ENCODE results near the gene CTNNBIP1. TPM values are rescaled to one million over a fixed set of nuclear protein-coding genes. Genes with fewer than 3 reads are reported as not detected.

Gene CTNNBIP1
- total RNA-seq: 60.1 TPM
- 10 to 100 TPM; 47.3 to 81.1 (median 58.5) TPM for polyA plus RNA-seq (ENCODE audit: insufficient read depth in 1 of 8, insufficient read length in 8 of 8, low replicate concordance in 1 of 8)
- long read RNA-seq, donor 1, transcript CTNNBIP1-204 (5 exons, 1,206 nt): major isoform, 21 of 34 reads
- long read RNA-seq, donor 1, partial matches to known transcripts: 11 of 34 reads
- long read RNA-seq, donor 1, other reads (novel, unspliced or antisense): 0 of 34 reads
- long read RNA-seq, donor 2, transcript CTNNBIP1-204 (5 exons, 1,206 nt): major isoform, 7 of 8 reads
- long read RNA-seq, donor 2, partial matches to known transcripts: 0 of 8 reads
- long read RNA-seq, donor 2, other reads (novel, unspliced or antisense): 0 of 8 reads
- long read RNA-seq, donor 3, transcript CTNNBIP1-204 (5 exons, 1,206 nt): major isoform, 41 of 104 reads
- long read RNA-seq, donor 3, transcript CTNNBIP1-203 (6 exons, 3,000 nt): minor isoform, 6 of 104 reads
- long read RNA-seq, donor 3, partial matches to known transcripts: 45 of 104 reads
- long read RNA-seq, donor 3, other reads (novel, unspliced or antisense): 12 of 104 reads
- long read RNA-seq, donor 4, transcript CTNNBIP1-204 (5 exons, 1,206 nt): major isoform, 34 of 53 reads
- long read RNA-seq, donor 4, partial matches to known transcripts: 11 of 53 reads
- long read RNA-seq, donor 4, other reads (novel, unspliced or antisense): 5 of 53 reads
- long read RNA-seq, donor 5, transcript CTNNBIP1-203 (6 exons, 3,000 nt): minor isoform, 7 of 128 reads
- long read RNA-seq, donor 5, transcript CTNNBIP1-204 (5 exons, 1,206 nt): major isoform, 57 of 128 reads
- long read RNA-seq, donor 5, partial matches to known transcripts: 55 of 128 reads
- long read RNA-seq, donor 5, other reads (novel, unspliced or antisense): 9 of 128 reads
- long read RNA-seq, donor 6, transcript CTNNBIP1-204 (5 exons, 1,206 nt): major isoform, 49 of 86 reads
- long read RNA-seq, donor 6, partial matches to known transcripts: 23 of 86 reads
- long read RNA-seq, donor 6, other reads (novel, unspliced or antisense): 11 of 86 reads
- long read RNA-seq, donor 7, transcript CTNNBIP1-204 (5 exons, 1,206 nt): major isoform, 31 of 56 reads
- long read RNA-seq, donor 7, partial matches to known transcripts: 24 of 56 reads
- long read RNA-seq, donor 7, other reads (novel, unspliced or antisense): 0 of 56 reads
- long read RNA-seq, donor 8, transcript CTNNBIP1-204 (5 exons, 1,206 nt): major isoform, 23 of 25 reads
- long read RNA-seq, donor 8, partial matches to known transcripts: 0 of 25 reads
- long read RNA-seq, donor 8, other reads (novel, unspliced or antisense): 0 of 25 reads
- long read RNA-seq, donor 9, transcript CTNNBIP1-204 (5 exons, 1,206 nt): major isoform, 20 of 53 reads
- long read RNA-seq, donor 9, partial matches to known transcripts: 27 of 53 reads
- long read RNA-seq, donor 9, other reads (novel, unspliced or antisense): 5 of 53 reads
- long read RNA-seq, donor 10, transcript CTNNBIP1-204 (5 exons, 1,206 nt): major isoform, 42 of 55 reads
- long read RNA-seq, donor 10, partial matches to known transcripts: 5 of 55 reads
- long read RNA-seq, donor 10, other reads (novel, unspliced or antisense): 5 of 55 reads
- long read RNA-seq, donor 11, transcript CTNNBIP1-204 (5 exons, 1,206 nt): major isoform, 33 of 62 reads
- long read RNA-seq, donor 11, partial matches to known transcripts: 28 of 62 reads
- long read RNA-seq, donor 11, other reads (novel, unspliced or antisense): 0 of 62 reads

- Histone ChIP-seq H3K4me1 (ENCODE audit: control insufficient read depth, insufficient read depth, low read length) (peaks cover 28% of the 10 kb centered on the region), H3K27me3 (ENCODE audit: control insufficient read depth, insufficient read depth, low read length) (no peaks in the 10 kb centered on the region), H3K4me3 (ENCODE audit: low read length) (peak within 1 kb of the TSS; percentile 82), H3K36me3 (ENCODE audit: control insufficient read depth, insufficient read depth, low read length) (no peaks in the 10 kb centered on the region), H3K9me3 (replicated peaks; ENCODE audit: control insufficient read depth, low read depth, low read length) (no peaks in the 10 kb centered on the region), H3K27ac (ENCODE audit: low read length) (peak within 1 kb of the TSS; percentile 97)
- DNase-seq: no peak
- WGBS (ENCODE audit: insufficient coverage): under 1% methylated on average over 35 of the region's 55 CpGs
Measured at GRCh38 chr1:9910076-9910422, at the start of gene CTNNBIP1. Gene CTNNBIP1, minus strand, starts transcription at chr1:9910269. Its CDS starts 38,205 bp downstream, at chr1:9872064.

- 87% methylated on average over 6 of the region's 8 CpGs for WGBS (ENCODE audit: insufficient coverage)
- no peaks in the 10 kb centered on the region for H3K36me3 ChIP-seq (ENCODE audit: control insufficient read depth, insufficient read depth, low read length)
- H3K9me3 ChIP-seq (replicated peaks; ENCODE audit: control insufficient read depth, low read depth, low read length): no peaks in the 10 kb centered on the region
- peaks cover 11% of the 10 kb centered on the region for H3K4me1 ChIP-seq (ENCODE audit: control insufficient read depth, insufficient read depth, low read length)
- H3K4me3 ChIP-seq (ENCODE audit: low read length): no peak overlapping the region
- H3K27ac ChIP-seq (ENCODE audit: low read length): no peak overlapping the region
- no peaks in the 10 kb centered on the region for H3K27me3 ChIP-seq (ENCODE audit: control insufficient read depth, insufficient read depth, low read length)
- DNase-seq: no peak
Measured at GRCh38 chr1:9957726-9958125, 47.7 kb upstream of the CTNNBIP1 start.

- Histone ChIP-seq H3K36me3 (ENCODE audit: control insufficient read depth, insufficient read depth, low read length) (peaks cover 11% of the 10 kb centered on the region), H3K4me1 (ENCODE audit: control insufficient read depth, insufficient read depth, low read length) (peaks cover 17% of the 10 kb centered on the region), H3K27ac (ENCODE audit: low read length) (no peak overlapping the region), H3K9me3 (replicated peaks; ENCODE audit: control insufficient read depth, low read depth, low read length) (no peaks in the 10 kb centered on the region), H3K27me3 (ENCODE audit: control insufficient read depth, insufficient read depth, low read length) (no peaks in the 10 kb centered on the region), H3K4me3 (ENCODE audit: low read length) (no peak overlapping the region)
- DNase-seq: no peak
- 92% methylated on average over 2 of the region's 2 CpGs for WGBS (ENCODE audit: insufficient coverage)
Measured at GRCh38 chr1:9946315-9946714, 36.2 kb upstream of the CTNNBIP1 start.

- peak within 1 kb of the TSS; percentile 91 for H3K4me3 ChIP-seq (ENCODE audit: low read length)
Measured at GRCh38 chr1:9942939-9943788, 33.1 kb upstream of the CTNNBIP1 start, which contains the start of the genes LZIC and NMNAT1. Gene LZIC, minus strand, starts transcription at chr1:9943391. Its CDS starts 6,772 bp downstream, at chr1:9936619. Gene NMNAT1, plus strand, starts transcription at chr1:9943475. Its CDS starts 28,599 bp downstream, at chr1:9972074.

GRCh38 chr1:9942399-9942938 is 32.4 kb upstream of the CTNNBIP1 start:
- Histone ChIP-seq H3K36me3 (ENCODE audit: control insufficient read depth, insufficient read depth, low read length) (peaks cover 12% of the 10 kb centered on the region), H3K9me3 (replicated peaks; ENCODE audit: control insufficient read depth, low read depth, low read length) (no peaks in the 10 kb centered on the region), H3K27me3 (ENCODE audit: control insufficient read depth, insufficient read depth, low read length) (no peaks in the 10 kb centered on the region), H3K4me3 (ENCODE audit: low read length) (peak overlapping the region; percentile 91), H3K27ac (ENCODE audit: low read length) (peak overlapping the region; percentile 86), H3K4me1 (ENCODE audit: control insufficient read depth, insufficient read depth, low read length) (peaks cover 11% of the 10 kb centered on the region)
- peak; percentile 62 for DNase-seq
- under 1% methylated on average over 11 of the region's 14 CpGs for WGBS (ENCODE audit: insufficient coverage)

More at GRCh38 chr1:9942939-9943788, 33.1 kb upstream of the CTNNBIP1 start, which contains the start of the genes LZIC and NMNAT1:
- Histone ChIP-seq H3K27me3 (ENCODE audit: control insufficient read depth, insufficient read depth, low read length) (no peaks in the 10 kb centered on the region), H3K4me1 (ENCODE audit: control insufficient read depth, insufficient read depth, low read length) (peaks cover 11% of the 10 kb centered on the region), H3K36me3 (ENCODE audit: control insufficient read depth, insufficient read depth, low read length) (peaks cover 17% of the 10 kb centered on the region), H3K9me3 (replicated peaks; ENCODE audit: control insufficient read depth, low read depth, low read length) (no peaks in the 10 kb centered on the region), H3K27ac (ENCODE audit: low read length) (peak within 1 kb of the TSS; percentile 86)
- DNase-seq: peak; percentile 97
- WGBS (ENCODE audit: insufficient coverage): 0% methylated on average over 51 of the region's 53 CpGs

- Histone ChIP-seq H3K4me3 (ENCODE audit: low read length) (no peak overlapping the region), H3K27me3 (ENCODE audit: control insufficient read depth, insufficient read depth, low read length) (no peaks in the 10 kb centered on the region), H3K9me3 (replicated peaks; ENCODE audit: control insufficient read depth, low read depth, low read length) (no peaks in the 10 kb centered on the region), H3K36me3 (ENCODE audit: control insufficient read depth, insufficient read depth, low read length) (peaks cover 24% of the 10 kb centered on the region), H3K27ac (ENCODE audit: low read length) (no peak overlapping the region), H3K4me1 (ENCODE audit: control insufficient read depth, insufficient read depth, low read length) (no peaks in the 10 kb centered on the region)
- DNase-seq: peak; percentile 13
- 70% methylated on average over 7 of the region's 15 CpGs for WGBS (ENCODE audit: insufficient coverage)
Measured at GRCh38 chr1:9929431-9930385, 19.6 kb upstream of the CTNNBIP1 start.

GRCh38 chr1:9927259-9927658 is 17.2 kb upstream of the CTNNBIP1 start:
- Histone ChIP-seq H3K4me1 (ENCODE audit: control insufficient read depth, insufficient read depth, low read length) (no peaks in the 10 kb centered on the region), H3K9me3 (replicated peaks; ENCODE audit: control insufficient read depth, low read depth, low read length) (no peaks in the 10 kb centered on the region), H3K4me3 (ENCODE audit: low read length) (no peak overlapping the region), H3K36me3 (ENCODE audit: control insufficient read depth, insufficient read depth, low read length) (peaks cover 16% of the 10 kb centered on the region), H3K27me3 (ENCODE audit: control insufficient read depth, insufficient read depth, low read length) (no peaks in the 10 kb centered on the region), H3K27ac (ENCODE audit: low read length) (no peak overlapping the region)
- DNase-seq: no peak
- 74% methylated on average over 2 of the region's 5 CpGs for WGBS (ENCODE audit: insufficient coverage)

All from muscle of leg (tissue), 16 donors.